Mesothelial cell of epicardium (in vitro differentiated cells): ENCODE measurements around the gene TLCD3A. TPM values are rescaled to one million over a fixed set of nuclear protein-coding genes. Genes with fewer than 3 reads are reported as not detected.
A peak's percentile ranks its signal among the peaks of the same experiment; 100 is the strongest.

ENCODE experiments used
- DNase-seq, 2 experiments: peaks; one replicate each; pipeline ENCODE4 v3.0.0; 2021; ENCODE audit warnings: low spot score in 2 of 2; ENCODE audit not compliant: unreplicated experiment in 2 of 2
- H3K27ac Mint-ChIP-seq: 2 replicates; pipeline ENCODE4 v1.8.0; 2021; ENCODE audit warnings: mixed read lengths
- H3K27me3 Mint-ChIP-seq: 2 replicates; pipeline ENCODE4 v1.8.0; 2021; ENCODE audit warnings: low read depth, mixed read lengths
- H3K36me3 Mint-ChIP-seq: 2 replicates; pipeline ENCODE4 v1.8.0; 2021; ENCODE audit warnings: mixed read lengths
- H3K4me1 Mint-ChIP-seq: 2 replicates; pipeline ENCODE4 v1.8.0; 2021; ENCODE audit warnings: mixed read lengths
- H3K4me3 Mint-ChIP-seq: 2 replicates; pipeline ENCODE4 v1.8.0; 2021; ENCODE audit warnings: mild to moderate bottlenecking, moderate library complexity, mixed read lengths
- H3K9me3 Mint-ChIP-seq: 2 replicates; pipeline ENCODE4 v1.8.0; 2021; ENCODE audit warnings: mixed read lengths
- total RNA-seq: library from RNA; stranded (reverse); gene quantifications from 3 replicates; pipeline ENCODE4 v1.2.1, GENCODE V29; 2021
- TF ChIP-seq, protein P1 (sequence below): fragments of 200-600 bp; sonication (generic); IDR thresholded peaks from one replicate; pipeline ENCODE4 v1.5.0; 2021; ENCODE audit warnings: antibody characterized with exemption; ENCODE audit not compliant: unreplicated experiment

The TLCD3A gene
- 25.3 to 28.3 TPM (median 27.7 TPM) in 3 replicates for total RNA-seq

- no peaks in the 10 kb centered on the region for H3K27me3 Mint-ChIP-seq
- peaks cover 4% of the 10 kb centered on the region for H3K36me3 Mint-ChIP-seq
- H3K4me3 Mint-ChIP-seq: peak within 1 kb of the TSS; percentile 83
- peak; percentile 50 to 77 for DNase-seq
- no peaks in the 10 kb centered on the region for H3K9me3 Mint-ChIP-seq
- TF ChIP-seq, protein P1, sequence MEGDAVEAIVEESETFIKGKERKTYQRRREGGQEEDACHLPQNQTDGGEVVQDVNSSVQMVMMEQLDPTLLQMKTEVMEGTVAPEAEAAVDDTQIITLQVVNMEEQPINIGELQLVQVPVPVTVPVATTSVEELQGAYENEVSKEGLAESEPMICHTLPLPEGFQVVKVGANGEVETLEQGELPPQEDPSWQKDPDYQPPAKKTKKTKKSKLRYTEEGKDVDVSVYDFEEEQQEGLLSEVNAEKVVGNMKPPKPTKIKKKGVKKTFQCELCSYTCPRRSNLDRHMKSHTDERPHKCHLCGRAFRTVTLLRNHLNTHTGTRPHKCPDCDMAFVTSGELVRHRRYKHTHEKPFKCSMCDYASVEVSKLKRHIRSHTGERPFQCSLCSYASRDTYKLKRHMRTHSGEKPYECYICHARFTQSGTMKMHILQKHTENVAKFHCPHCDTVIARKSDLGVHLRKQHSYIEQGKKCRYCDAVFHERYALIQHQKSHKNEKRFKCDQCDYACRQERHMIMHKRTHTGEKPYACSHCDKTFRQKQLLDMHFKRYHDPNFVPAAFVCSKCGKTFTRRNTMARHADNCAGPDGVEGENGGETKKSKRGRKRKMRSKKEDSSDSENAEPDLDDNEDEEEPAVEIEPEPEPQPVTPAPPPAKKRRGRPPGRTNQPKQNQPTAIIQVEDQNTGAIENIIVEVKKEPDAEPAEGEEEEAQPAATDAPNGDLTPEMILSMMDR: no peak
- H3K27ac Mint-ChIP-seq: peak within 1 kb of the TSS; percentile 87
- H3K4me1 Mint-ChIP-seq: peaks cover 14% of the 10 kb centered on the region
Measured at GRCh38 chr17:732067-732901, at the start of gene TLCD3A. TLCD3A (plus strand) TSS chr17:732596; CDS start chr17:732648, 52 bp downstream.

DNA sequence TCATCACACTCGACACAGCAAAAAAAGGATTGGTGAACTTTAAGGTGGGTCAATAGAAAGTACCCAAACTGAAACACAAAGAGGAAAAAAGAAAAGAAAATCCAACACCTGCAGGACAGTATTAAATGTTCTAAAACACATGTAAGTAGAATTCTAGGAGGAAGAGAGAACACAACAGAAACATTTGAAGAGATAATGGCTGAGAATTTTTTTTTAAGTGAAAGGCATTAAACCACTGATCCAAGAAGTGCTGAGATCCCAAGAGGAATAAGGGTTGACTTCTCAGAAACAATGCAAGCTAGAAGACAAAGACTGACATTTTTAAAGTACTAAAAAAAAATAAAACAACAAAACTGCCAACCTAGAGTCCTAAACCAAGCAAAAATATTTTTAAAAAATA lies 49.4 kb upstream of the TLCD3A start:
- H3K27ac Mint-ChIP-seq: no peak overlapping the region
- TF ChIP-seq, protein P1: no peak
- H3K36me3 Mint-ChIP-seq: peaks cover 43% of the 10 kb centered on the region

DNA sequence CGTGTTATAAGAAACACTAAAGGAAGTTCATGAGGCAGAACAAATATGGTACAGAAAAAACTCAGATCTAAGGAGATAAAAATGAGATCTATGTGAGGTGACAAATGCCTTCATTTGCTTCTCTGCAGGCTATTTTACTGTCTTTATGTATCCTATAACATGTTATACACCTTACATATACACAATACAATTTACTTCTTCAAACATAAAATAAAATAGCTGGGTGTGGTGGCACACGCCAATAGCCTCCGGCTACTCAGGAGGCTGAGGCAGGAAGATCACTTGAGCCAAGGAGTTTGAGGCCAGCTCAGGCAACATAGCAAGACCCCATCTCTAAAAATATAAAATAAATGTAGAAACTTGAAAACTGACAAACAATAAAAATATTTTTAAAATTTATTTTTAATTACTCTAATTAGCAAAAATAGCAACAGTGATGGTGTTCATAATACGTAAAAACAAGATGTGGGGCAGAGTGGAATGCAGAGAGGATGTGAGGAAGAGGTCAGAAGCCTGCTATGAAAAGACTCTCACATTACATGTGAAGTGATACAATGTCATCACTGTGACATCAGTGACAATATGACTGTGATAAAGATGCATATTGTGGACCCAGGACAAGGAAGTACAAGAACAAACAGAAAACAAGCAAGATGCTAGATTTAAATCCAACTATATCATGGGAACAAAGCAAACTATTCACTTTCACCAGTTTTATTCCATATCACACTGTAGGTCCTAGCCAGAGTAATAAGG lies 48.7 kb upstream of the TLCD3A start:
- Mint-ChIP-seq H3K4me3 (no peak overlapping the region), H3K27me3 (no peaks in the 10 kb centered on the region), H3K36me3 (peaks cover 47% of the 10 kb centered on the region), H3K27ac (no peak overlapping the region), H3K9me3 (peaks cover 5% of the 10 kb centered on the region), H3K4me1 (peaks cover 7% of the 10 kb centered on the region)
- DNase-seq: no peak
- TF ChIP-seq, protein P1: no peak

More for the DNA sequence above, 49.4 kb upstream of the TLCD3A start:
- Mint-ChIP-seq H3K27me3 (no peaks in the 10 kb centered on the region), H3K4me3 (no peak overlapping the region), H3K4me1 (peaks cover 7% of the 10 kb centered on the region), H3K9me3 (peaks cover 5% of the 10 kb centered on the region)
- DNase-seq: no peak

DNA sequence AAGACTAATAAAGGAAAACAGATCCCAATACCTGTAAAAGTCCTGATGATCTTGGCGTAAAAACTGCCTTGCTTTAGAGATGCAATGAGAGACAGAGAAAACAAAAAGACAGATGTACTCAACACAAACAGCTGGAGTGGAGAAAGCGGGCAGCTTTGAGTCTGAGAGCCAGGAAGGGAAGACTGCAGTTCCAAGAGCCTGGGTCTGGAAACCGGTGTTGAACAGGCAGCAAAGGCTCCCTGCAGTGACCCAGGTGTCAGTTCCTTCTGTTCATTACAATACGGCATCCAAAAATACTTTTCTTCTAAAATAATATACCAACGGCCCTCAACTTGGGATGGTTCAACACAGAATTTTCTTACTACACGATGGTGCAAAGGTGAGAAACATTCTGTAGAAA lies 47.4 kb upstream of the TLCD3A start:
- Mint-ChIP-seq H3K36me3 (peaks cover 47% of the 10 kb centered on the region), H3K27ac (no peak overlapping the region), H3K4me1 (peaks cover 7% of the 10 kb centered on the region), H3K9me3 (peaks cover 5% of the 10 kb centered on the region), H3K27me3 (no peaks in the 10 kb centered on the region), H3K4me3 (no peak overlapping the region)
- DNase-seq: no peak
- TF ChIP-seq, protein P1: no peak

DNA sequence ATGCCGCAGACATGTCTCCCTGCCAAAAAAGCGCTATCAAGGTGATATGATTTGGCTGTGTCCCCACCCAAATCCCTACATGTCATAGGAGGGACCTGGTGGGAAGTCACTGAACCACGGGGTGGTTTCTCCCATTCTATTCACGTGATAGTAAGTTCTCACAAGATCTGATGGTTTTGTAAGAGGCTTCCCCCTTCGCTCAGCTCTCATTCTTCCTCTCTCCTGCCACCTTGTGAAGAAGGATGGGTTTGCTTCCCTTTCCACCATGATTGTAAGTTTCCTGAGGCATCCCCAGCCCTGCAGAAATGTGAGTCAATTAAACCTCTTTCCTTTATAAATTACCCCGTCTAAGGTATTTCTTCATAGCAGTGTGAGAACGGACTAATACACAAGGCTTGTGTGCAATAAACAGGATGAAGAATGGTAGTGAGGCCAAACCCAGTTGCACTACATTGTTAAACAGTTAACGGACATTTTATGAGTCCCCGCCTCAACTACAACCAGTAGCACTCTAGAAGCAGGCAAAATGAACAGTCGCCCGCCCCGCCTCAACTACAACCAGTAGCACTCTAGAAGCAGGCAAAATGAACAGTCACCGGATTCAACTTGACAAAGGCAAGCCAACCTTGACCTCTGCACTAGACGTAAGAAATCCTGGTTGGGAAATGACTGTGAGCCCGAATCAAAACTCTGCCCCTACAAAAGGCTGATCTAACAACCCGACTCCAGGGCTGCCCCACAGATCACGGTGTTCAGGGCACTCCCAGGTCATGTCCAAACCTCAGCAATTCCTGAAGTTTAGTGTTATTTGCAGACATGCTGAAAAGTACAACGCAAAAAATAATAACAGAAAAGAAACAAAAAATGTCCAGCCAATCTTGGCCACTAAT lies 44.1 kb upstream of the TLCD3A start:
- H3K4me1 Mint-ChIP-seq: peaks cover 15% of the 10 kb centered on the region
- H3K4me3 Mint-ChIP-seq: no peak overlapping the region
- peaks cover 33% of the 10 kb centered on the region for H3K36me3 Mint-ChIP-seq
- H3K9me3 Mint-ChIP-seq: no peaks in the 10 kb centered on the region
- no peaks in the 10 kb centered on the region for H3K27me3 Mint-ChIP-seq
- no peak overlapping the region for H3K27ac Mint-ChIP-seq
- TF ChIP-seq, protein P1: no peak
- DNase-seq: no peak
